ENCODE measurements around the gene ASB2.

The ASB2 gene

DNA sequence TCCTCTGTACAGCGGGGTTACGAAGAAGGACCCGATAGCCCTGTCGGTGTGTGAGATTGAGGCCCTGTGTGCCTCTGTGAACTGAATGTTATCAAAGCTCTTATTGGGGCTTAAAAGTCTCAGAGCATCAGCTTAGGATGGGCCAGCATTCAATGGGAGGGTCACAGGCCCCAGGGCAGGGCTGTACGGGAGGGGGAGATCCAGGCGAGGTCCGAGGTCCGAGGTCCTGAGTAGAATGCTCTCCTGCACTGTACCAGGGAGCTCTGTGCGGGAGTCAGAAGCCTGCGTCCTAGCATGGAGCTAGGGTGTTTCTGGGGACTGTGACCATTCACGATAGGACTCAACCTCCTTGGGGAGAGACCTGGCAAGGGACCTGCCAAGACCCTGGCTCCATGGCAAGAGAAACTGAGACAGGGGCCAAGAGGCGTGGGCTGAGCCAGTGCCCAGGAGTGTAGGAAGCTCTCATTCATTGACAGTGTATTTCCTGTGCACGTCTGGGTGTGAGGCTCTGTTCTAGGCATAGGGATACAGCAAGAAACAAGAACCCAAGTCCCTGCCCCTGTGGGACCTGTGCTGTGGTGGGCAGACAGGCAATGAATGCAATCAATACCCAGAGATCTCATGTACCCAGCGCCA lies 61.2 kb downstream of the ASB2 start:
- Histone ChIP-seq H3K27me3 (ENCODE audit: insufficient read depth, low read length, poor library complexity) (no peaks in the 10 kb centered on the region), H3K36me3 (ENCODE audit: insufficient read depth, low read length) (no peaks in the 10 kb centered on the region), H3K9me3 (ENCODE audit: insufficient read depth, low read length, severe bottlenecking) (no peaks in the 10 kb centered on the region), H4K20me1 (ENCODE audit: insufficient read depth, low read length) (no peaks in the 10 kb centered on the region), H3K9ac (ENCODE audit: low read depth, low read length) (no peak overlapping the region), H2AFZ (ENCODE audit: low read depth, low read length) (no peak overlapping the region), H3K4me1 (ENCODE audit: insufficient read depth, low read length) (no peaks in the 10 kb centered on the region), H3K27ac (ENCODE audit: low read length) (no peak overlapping the region), H3K79me2 (ENCODE audit: insufficient read depth, low read length) (no peaks in the 10 kb centered on the region), H3K4me2 (ENCODE audit: insufficient read depth, low read length) (no peak overlapping the region), H3K4me3 (ENCODE audit: low read depth in 1 of 2, low read length in 2 of 2) (no peak overlapping the region)
- DNase-seq = no peak
- ATAC-seq (ENCODE audit: insufficient read depth, low read depth) = no peak
- TF ChIP-seq, protein P1, sequence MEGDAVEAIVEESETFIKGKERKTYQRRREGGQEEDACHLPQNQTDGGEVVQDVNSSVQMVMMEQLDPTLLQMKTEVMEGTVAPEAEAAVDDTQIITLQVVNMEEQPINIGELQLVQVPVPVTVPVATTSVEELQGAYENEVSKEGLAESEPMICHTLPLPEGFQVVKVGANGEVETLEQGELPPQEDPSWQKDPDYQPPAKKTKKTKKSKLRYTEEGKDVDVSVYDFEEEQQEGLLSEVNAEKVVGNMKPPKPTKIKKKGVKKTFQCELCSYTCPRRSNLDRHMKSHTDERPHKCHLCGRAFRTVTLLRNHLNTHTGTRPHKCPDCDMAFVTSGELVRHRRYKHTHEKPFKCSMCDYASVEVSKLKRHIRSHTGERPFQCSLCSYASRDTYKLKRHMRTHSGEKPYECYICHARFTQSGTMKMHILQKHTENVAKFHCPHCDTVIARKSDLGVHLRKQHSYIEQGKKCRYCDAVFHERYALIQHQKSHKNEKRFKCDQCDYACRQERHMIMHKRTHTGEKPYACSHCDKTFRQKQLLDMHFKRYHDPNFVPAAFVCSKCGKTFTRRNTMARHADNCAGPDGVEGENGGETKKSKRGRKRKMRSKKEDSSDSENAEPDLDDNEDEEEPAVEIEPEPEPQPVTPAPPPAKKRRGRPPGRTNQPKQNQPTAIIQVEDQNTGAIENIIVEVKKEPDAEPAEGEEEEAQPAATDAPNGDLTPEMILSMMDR (IDR thresholded peaks at IDR 0.05; ENCODE audit: borderline replicate concordance, extremely low read depth, low read length, poor library complexity, severe bottlenecking) = no peak
- no peak for TF ChIP-seq EZH2 (IDR thresholded peaks at IDR 0.05; ENCODE audit: borderline replicate concordance, low read depth, low read length, severe bottlenecking)

DNA sequence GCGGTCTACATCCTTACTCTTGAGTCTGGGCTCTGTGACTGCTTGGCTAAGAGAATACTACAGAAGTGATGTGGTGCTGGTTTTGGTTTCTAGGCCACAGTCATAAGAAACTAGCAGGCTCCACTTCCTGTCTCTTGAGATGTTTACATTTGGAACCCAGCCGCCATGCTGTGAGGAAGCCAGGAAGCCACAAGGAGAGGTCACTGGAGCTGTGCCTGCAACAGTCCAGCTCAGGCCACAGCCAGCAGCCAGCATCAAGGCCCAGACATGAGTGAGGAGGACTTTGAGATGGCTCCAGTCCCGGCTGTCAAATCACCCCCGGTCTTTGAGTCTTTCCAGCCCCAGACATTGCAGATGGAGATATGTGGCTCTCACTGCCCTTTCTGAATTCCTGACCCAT lies 62.1 kb downstream of the ASB2 start:
- H3K4me1 ChIP-seq (ENCODE audit: insufficient read depth, low read length) = no peaks in the 10 kb centered on the region
- TF ChIP-seq, protein P1 (IDR thresholded peaks at IDR 0.05; ENCODE audit: borderline replicate concordance, extremely low read depth, low read length, poor library complexity, severe bottlenecking) = no peak
- H2AFZ ChIP-seq (ENCODE audit: low read depth, low read length) = no peak overlapping the region
- H3K27ac ChIP-seq (ENCODE audit: low read length) = no peak overlapping the region
- no peaks in the 10 kb centered on the region for H3K79me2 ChIP-seq (ENCODE audit: insufficient read depth, low read length)
- H3K4me2 ChIP-seq (ENCODE audit: insufficient read depth, low read length) = no peak overlapping the region
- no peaks in the 10 kb centered on the region for H3K36me3 ChIP-seq (ENCODE audit: insufficient read depth, low read length)
- DNase-seq (no peak), ATAC-seq (ENCODE audit: insufficient read depth, low read depth) (no peak)
- no peaks in the 10 kb centered on the region for H3K9me3 ChIP-seq (ENCODE audit: insufficient read depth, low read length, severe bottlenecking)
- H4K20me1 ChIP-seq (ENCODE audit: insufficient read depth, low read length) = no peaks in the 10 kb centered on the region
- no peak overlapping the region for H3K4me3 ChIP-seq (ENCODE audit: low read depth in 1 of 2, low read length in 2 of 2)
- H3K27me3 ChIP-seq (ENCODE audit: insufficient read depth, low read length, poor library complexity) = no peaks in the 10 kb centered on the region
- no peak overlapping the region for H3K9ac ChIP-seq (ENCODE audit: low read depth, low read length)

DNA sequence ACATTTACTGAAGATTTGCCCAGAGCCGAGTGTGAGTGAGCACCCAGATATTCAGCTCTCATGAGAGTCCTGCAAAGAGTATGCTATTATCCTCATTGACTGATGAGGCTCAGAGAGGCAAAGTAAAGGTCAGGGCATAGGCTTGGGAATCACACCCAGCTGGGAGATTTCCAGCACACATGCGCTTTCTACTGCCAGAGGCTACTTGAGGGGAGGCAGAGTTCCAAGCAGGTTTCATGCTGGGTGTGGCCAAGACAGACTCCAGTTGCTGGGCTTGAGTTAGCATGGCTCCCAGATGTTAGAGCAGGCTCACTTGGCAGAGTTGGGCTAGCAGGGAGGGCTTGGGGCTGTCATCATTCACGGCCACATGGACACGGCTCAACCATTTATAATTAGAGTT lies 63.6 kb downstream of the ASB2 start:
- H3K9me3 ChIP-seq (ENCODE audit: insufficient read depth, low read length, severe bottlenecking) = no peaks in the 10 kb centered on the region
- H2AFZ ChIP-seq (ENCODE audit: low read depth, low read length) = no peak overlapping the region
- no peak overlapping the region for H3K27ac ChIP-seq (ENCODE audit: low read length)
- no peaks in the 10 kb centered on the region for H3K4me1 ChIP-seq (ENCODE audit: insufficient read depth, low read length)
- H3K79me2 ChIP-seq (ENCODE audit: insufficient read depth, low read length) = no peaks in the 10 kb centered on the region
- H3K4me3 ChIP-seq (ENCODE audit: low read depth in 1 of 2, low read length in 2 of 2) = no peak overlapping the region
- no peak overlapping the region for H3K4me2 ChIP-seq (ENCODE audit: insufficient read depth, low read length)
- no peaks in the 10 kb centered on the region for H4K20me1 ChIP-seq (ENCODE audit: insufficient read depth, low read length)
- TF ChIP-seq, protein P1 (IDR thresholded peaks at IDR 0.05; ENCODE audit: borderline replicate concordance, extremely low read depth, low read length, poor library complexity, severe bottlenecking) = no peak
- TF ChIP-seq EZH2 (IDR thresholded peaks at IDR 0.05; ENCODE audit: borderline replicate concordance, low read depth, low read length, severe bottlenecking) = no peak
- ATAC-seq (ENCODE audit: insufficient read depth, low read depth) = no peak
- H3K27me3 ChIP-seq (ENCODE audit: insufficient read depth, low read length, poor library complexity) = no peaks in the 10 kb centered on the region
- DNase-seq = no peak
- H3K36me3 ChIP-seq (ENCODE audit: insufficient read depth, low read length) = no peaks in the 10 kb centered on the region
- no peak overlapping the region for H3K9ac ChIP-seq (ENCODE audit: low read depth, low read length)

Measured in DND-41 (cell line).